K562 (cell line): ENCODE data around the gene KRTAP9-8. TPM values are rescaled to one million over a fixed set of nuclear protein-coding genes. Genes with fewer than 3 reads are reported as not detected.
"Not testable (repeated sequence)": the region's sequence is repeated elsewhere in the genome, so short reads cannot be mapped to it uniquely, and the experiment has no call there.

ENCODE experiments used
- ATAC-seq: fragments of 200-7000 bp; cut with Tn5 transposase; 3 replicates; pipeline ENCODE4 v1.9.1; 2020; ENCODE audit warnings: moderate library complexity
- BruUV-seq: library from RNA; stranded (reverse); fragments of 400-500 nt; replicated peaks from 2 replicates; lab custom pipeline; 2021; lab: Mats Ljungman, UMichigan
- CTCF ChIA-PET: fragments of 300-600 bp; formaldehyde crosslinking; extraction: SDS; loops from one replicate; lab custom pipeline; 2021; ENCODE audit warnings: low intra/inter-chr PET ratio; lab: Yijun Ruan, JAX
- POLR2A ChIA-PET: fragments of 300-600, 350-650 bp; sonication (Branson Sonifier 250); formaldehyde crosslinking; extraction: SDS; loops from one replicate; lab custom pipeline; 2021; ENCODE audit warnings: antibody characterized with exemption, inconsistent platforms; lab: Yijun Ruan, JAX
- DNase-seq, 4 experiments: peaks; one replicate each; pipeline versions ENCODE4 v3.0.0 to v3.0.0-alpha.2; 2011 to 2018; ENCODE audit warnings: low spot score in 3 of 4, mixed read lengths in 3 of 4; ENCODE audit errors: extremely low read depth in 1 of 4
- FAIRE-seq: peaks from 2 replicates; lab custom pipeline; 2011; peaks lifted over from hg19 to GRCh38; lab: Jason Lieb, UNC
- H2AFZ ChIP-seq: 2 replicates; pipeline ENCODE4 v1.6.0; 2011; ENCODE audit warnings: low read depth, low read length, control low read depth, inconsistent platforms
- H3K27ac ChIP-seq: fragments of 200-600 bp; 3 replicates; pipeline ENCODE4 v1.8.0; 2011; ENCODE audit warnings: low read depth, mild to moderate bottlenecking, control low read depth, inconsistent platforms, low read length, moderate library complexity, mixed read lengths; ENCODE audit errors: extremely low read depth
- H3K27me3 ChIP-seq, 2 experiments: fragments of 300-600 bp in 1 of 2; 2 replicates in 1 of 2; 3 replicates in 1 of 2; pipeline versions ENCODE4 v1.6.0 to v1.8.0; 2011; ENCODE audit warnings: inconsistent platforms in 2 of 2, low read length in 2 of 2, mild to moderate bottlenecking in 1 of 2, mixed read lengths in 1 of 2, moderate library complexity in 1 of 2; ENCODE audit not compliant: control insufficient read depth in 2 of 2, insufficient read depth in 2 of 2
- H3K36me3 ChIP-seq: fragments of 300-600 bp; 3 replicates; pipeline ENCODE4 v1.8.0; 2011; ENCODE audit warnings: mild to moderate bottlenecking, low read length, inconsistent platforms; ENCODE audit not compliant: control insufficient read depth, insufficient read depth
- H3K4me1 ChIP-seq, 2 experiments: fragments of 200-600 bp in 1 of 2; replicated peaks in 1 of 2; 2 replicates in 1 of 2; 3 replicates in 1 of 2; pipeline versions ENCODE4 v1.5.1 to v1.8.0; 2011; ENCODE audit warnings: inconsistent platforms in 2 of 2, low read length in 2 of 2, mild to moderate bottlenecking in 1 of 2, mixed read lengths in 1 of 2, moderate library complexity in 1 of 2; ENCODE audit not compliant: control insufficient read depth in 2 of 2, insufficient read depth in 2 of 2
- H3K4me2 ChIP-seq: 2 replicates; pipeline ENCODE4 v1.6.1; 2011; ENCODE audit warnings: low read length, control low read depth, inconsistent platforms, mixed read lengths; ENCODE audit not compliant: insufficient read depth
- H3K4me3 ChIP-seq: fragments of 200-600 bp; sonication (generic), shearing (Covaris generic); 2 replicates; pipeline ENCODE4 v1.5.1; 2016; ENCODE audit warnings: control low read depth, inconsistent platforms
- H3K79me2 ChIP-seq: fragments of 200-600 bp; 3 replicates; pipeline ENCODE4 v1.8.0; 2011; ENCODE audit warnings: low read length, inconsistent platforms; ENCODE audit not compliant: control insufficient read depth, insufficient read depth
- H3K9ac ChIP-seq, 2 experiments: 2 replicates each; pipeline versions ENCODE4 v1.6.0 to v1.6.1; 2011; ENCODE audit warnings: low read depth in 2 of 2, low read length in 2 of 2, control low read depth in 1 of 2, inconsistent platforms in 1 of 2, mild to moderate bottlenecking in 1 of 2, mixed read lengths in 1 of 2; ENCODE audit not compliant: insufficient read depth in 1 of 2
- H3K9me1 ChIP-seq: one replicate; pipeline ENCODE4 v1.6.0; 2011; ENCODE audit warnings: inconsistent platforms, mild to moderate bottlenecking, low read length, moderate library complexity; ENCODE audit not compliant: control insufficient read depth, insufficient read depth
- H3K9me3 ChIP-seq: replicated peaks from 2 replicates; pipeline ENCODE4 v1.5.1; 2011; ENCODE audit warnings: low read depth, low read length, inconsistent platforms; ENCODE audit not compliant: control insufficient read depth, insufficient read depth
- H4K20me1 ChIP-seq: replicated peaks from 2 replicates; pipeline ENCODE4 v1.6.1; 2011; ENCODE audit warnings: low read length, inconsistent platforms, mixed read lengths; ENCODE audit not compliant: control insufficient read depth, insufficient read depth
- AFF4 ChIP-seq: sonication (generic); formaldehyde crosslinking; IDR thresholded peaks from 2 replicates; pipeline ENCODE4 v1.8.0; 2023; ENCODE audit warnings: mild to moderate bottlenecking, missing genetic modification reagents
- E2F3 ChIP-seq: fragments of 250-450 bp; sonication (Bioruptor Pico); IDR thresholded peaks from 2 replicates; pipeline ENCODE4 v1.4.0; 2020; ENCODE audit warnings: mild to moderate bottlenecking
- MCM7 ChIP-seq, 2 experiments: fragments of 450-650 bp; IDR thresholded peaks; 2 replicates each; pipeline ENCODE4 v1.6.1; 2016 to 2018
- MXI1 ChIP-seq: IDR thresholded peaks from 2 replicates; pipeline ENCODE4 v1.6.1; 2011; ENCODE audit warnings: low read depth, mild to moderate bottlenecking, improper control_type of control experiment, low read length
- SNRNP70 ChIP-seq: fragments of 200-400 bp; formaldehyde crosslinking; optimal IDR thresholded peaks from 2 replicates; pipeline ENCODE3; 2017; ENCODE audit warnings: low read depth, low read length
- SRSF1 ChIP-seq: fragments of 200-400 bp; formaldehyde crosslinking; IDR thresholded peaks from 2 replicates; pipeline ENCODE4 v1.6.1; 2017; ENCODE audit warnings: mild to moderate bottlenecking, low read depth, low read length, moderate library complexity
- ZNF280A ChIP-seq: fragments of 450-650 bp; IDR thresholded peaks from 2 replicates; pipeline ENCODE4 v1.6.1; 2018; ENCODE audit warnings: mild to moderate bottlenecking, low read depth; ENCODE audit not compliant: partially characterized antibody
- ZNF41 ChIP-seq: fragments of 250-450 bp; sonication (Bioruptor Pico); conservative IDR thresholded peaks from 2 replicates; pipeline ENCODE4 v1.4.0; 2020; ENCODE audit warnings: mild to moderate bottlenecking
- WGBS: fragments of 100-300 bp; shearing (Covaris generic); methylation state at CpG from one replicate; pipeline ENCODE4 v1.1.6; 2016; ENCODE audit warnings: low coverage, mixed read lengths; ENCODE audit not compliant: insufficient coverage; ENCODE audit errors: missing lambda C conversion rate; 5-methylcytosine and 5-hydroxymethylcytosine counted together
- in situ Hi-C: fragments of 300-500 bp; cut with MboI; formaldehyde crosslinking; loops from 4 replicates; pipeline ENCODE4 v1.15.0; 2018; ENCODE audit warnings: inconsistent platforms, mixed read lengths
- intact Hi-C: fragments of 100-400 bp; cut with micrococcal nuclease; formaldehyde crosslinking; loops from 2 replicates; pipeline ENCODE4 v1.14.2; 2022
- polyA plus RNA-seq, 8 experiments: library from polyadenylated mRNA; depleted of rRNA in 4 of 8; stranded (reverse) in 5 of 8; unstranded in 3 of 8; fragments of >200 nt; fragmentation: Nextera tagmentation in 2 of 8; fragmentation: Illumina TruSeq in 1 of 8; extraction: Ambion mirVana in 2 of 8; extraction: Trizol in 1 of 8; gene quantifications; 2 replicates each; pipeline versions ENCODE4 v1.2.1 to v1.2.3, GENCODE V29; 2011 to 2014; ENCODE audit warnings: inconsistent platforms in 1 of 8, missing spikeins in 1 of 8
- total RNA-seq, 7 experiments: library from RNA; depleted of rRNA in 6 of 7; stranded (reverse); fragments of >200 nt in 6 of 7; fragmentation: Illumina TruSeq in 2 of 7; extraction: Trizol in 2 of 7; gene quantifications; 2 replicates each; pipeline versions ENCODE4 v1.2.1 to v1.2.3, GENCODE V29; 2011 to 2021; ENCODE audit warnings: low replicate concordance in 1 of 7

KRTAP9-8 gene
- total and polyA plus RNA-seq, 9 of the 15 experiments (the other 6 are each of a cell fraction or from before 2014, with no cell fraction given) = not detected

- TF ChIP-seq ZNF41 (CRISPR knock-in tag) (no peak), MCM7 (IDR thresholded peaks at IDR 0.05) (no peak), MXI1 (no peak), ZNF280A (no peak), SNRNP70 (no peak), AFF4 (CRISPR knock-in tag) (no peak), SRSF1 (no peak), E2F3 (CRISPR knock-in tag) (no peak)
- TF ChIP-seq, all 486 proteins: peak for 0
Observed at GRCh38 chr17:41271858-41272257, 34.1 kb downstream of the KRTAP9-8 start (continued).

- in situ Hi-C loops = not testable (repeated sequence)
Observed at GRCh38 chr17:41275648-41276190, 37.9 kb downstream of the KRTAP9-8 start, which contains the start of gene KRTAP9-7. Gene KRTAP9-7, plus strand, starts transcription at chr17:41275698. Its CDS starts 0 bp downstream, at chr17:41275698.

More at GRCh38 chr17:41275648-41276190, 37.9 kb downstream of the KRTAP9-8 start, which contains the start of gene KRTAP9-7:
- H3K36me3 ChIP-seq, ATAC-seq, H3K4me3 ChIP-seq, H3K27me3 ChIP-seq, FAIRE-seq, H3K9me1 ChIP-seq, H3K79me2 ChIP-seq, H3K27ac ChIP-seq, H3K9ac ChIP-seq, POLR2A ChIA-PET, H2AFZ ChIP-seq, H3K9me3 ChIP-seq, intact Hi-C loops, H4K20me1 ChIP-seq, CTCF ChIA-PET, H3K4me2 ChIP-seq, H3K4me1 ChIP-seq, BruUV-seq: not testable (repeated sequence)
- peak in 1 of 4 experiments; percentile 1 for DNase-seq
- 0% methylated on average over 3 of the region's 3 CpGs for WGBS
